Fibroblast of the aortic adventitia (primary cell): ENCODE data around the gene HEATR5B. TPM values are rescaled to one million over a fixed set of nuclear protein-coding genes. Genes with fewer than 3 reads are reported as not detected.

Experiments
- DNase-seq: peaks from one replicate; pipeline ENCODE4 v3.0.0-alpha.2; 2010; ENCODE audit warnings: low read depth
- H3K4me3 ChIP-seq: 2 replicates; pipeline ENCODE4 v1.5.1; 2011; ENCODE audit warnings: low read depth, mild to moderate bottlenecking, control low read depth, low read length, moderate library complexity
- total RNA-seq: library from RNA; depleted of rRNA; stranded (reverse); fragments of >200 nt; gene quantifications from 2 replicates; pipeline ENCODE4 v1.2.3, GENCODE V29; 2012; ENCODE audit warnings: low replicate concordance
- TF ChIP-seq, protein P1 (sequence below): IDR thresholded peaks from 2 replicates; pipeline ENCODE4 v1.5.1; 2011; ENCODE audit warnings: mild to moderate bottlenecking, low read length, control low read depth, inconsistent platforms; ENCODE audit not compliant: insufficient read depth

Gene HEATR5B
- total RNA-seq, 1 donor, result 21.1 TPM

GRCh38 chr2:36964496-36965058 is 119.6 kb downstream of the HEATR5B start:
- peak overlapping the region; percentile 90 for H3K4me3 ChIP-seq
- DNase-seq, result peak; percentile 7
- TF ChIP-seq, protein P1, sequence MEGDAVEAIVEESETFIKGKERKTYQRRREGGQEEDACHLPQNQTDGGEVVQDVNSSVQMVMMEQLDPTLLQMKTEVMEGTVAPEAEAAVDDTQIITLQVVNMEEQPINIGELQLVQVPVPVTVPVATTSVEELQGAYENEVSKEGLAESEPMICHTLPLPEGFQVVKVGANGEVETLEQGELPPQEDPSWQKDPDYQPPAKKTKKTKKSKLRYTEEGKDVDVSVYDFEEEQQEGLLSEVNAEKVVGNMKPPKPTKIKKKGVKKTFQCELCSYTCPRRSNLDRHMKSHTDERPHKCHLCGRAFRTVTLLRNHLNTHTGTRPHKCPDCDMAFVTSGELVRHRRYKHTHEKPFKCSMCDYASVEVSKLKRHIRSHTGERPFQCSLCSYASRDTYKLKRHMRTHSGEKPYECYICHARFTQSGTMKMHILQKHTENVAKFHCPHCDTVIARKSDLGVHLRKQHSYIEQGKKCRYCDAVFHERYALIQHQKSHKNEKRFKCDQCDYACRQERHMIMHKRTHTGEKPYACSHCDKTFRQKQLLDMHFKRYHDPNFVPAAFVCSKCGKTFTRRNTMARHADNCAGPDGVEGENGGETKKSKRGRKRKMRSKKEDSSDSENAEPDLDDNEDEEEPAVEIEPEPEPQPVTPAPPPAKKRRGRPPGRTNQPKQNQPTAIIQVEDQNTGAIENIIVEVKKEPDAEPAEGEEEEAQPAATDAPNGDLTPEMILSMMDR, result no peak

- no peak overlapping the region for H3K4me3 ChIP-seq
- DNase-seq, result no peak
- TF ChIP-seq, protein P1, result no peak
Observed at GRCh38 chr2:36963734-36964133, 120.4 kb downstream of the HEATR5B start.

DNA sequence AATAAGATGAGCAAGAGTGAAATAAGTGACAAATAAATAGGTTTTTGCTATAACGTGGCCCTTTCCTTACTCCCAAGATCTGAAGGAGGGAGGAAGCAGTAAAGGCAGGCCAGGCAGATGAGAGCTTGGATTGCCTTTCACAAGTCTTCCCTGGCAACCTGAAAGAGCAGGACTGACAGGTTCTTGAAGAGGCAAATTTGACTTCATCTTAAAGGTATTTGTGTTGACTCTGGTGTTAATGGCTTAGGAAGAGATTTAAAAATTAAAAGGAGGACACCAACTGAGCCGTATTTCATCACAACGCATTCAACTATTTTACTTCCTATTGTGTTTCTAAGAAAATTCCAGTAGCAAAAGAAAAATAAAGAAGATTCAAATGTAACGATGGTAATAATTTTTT is 121.1 kb downstream of the HEATR5B start:
- no peak overlapping the region for H3K4me3 ChIP-seq
- no peak for DNase-seq
- TF ChIP-seq, protein P1, result no peak

DNA sequence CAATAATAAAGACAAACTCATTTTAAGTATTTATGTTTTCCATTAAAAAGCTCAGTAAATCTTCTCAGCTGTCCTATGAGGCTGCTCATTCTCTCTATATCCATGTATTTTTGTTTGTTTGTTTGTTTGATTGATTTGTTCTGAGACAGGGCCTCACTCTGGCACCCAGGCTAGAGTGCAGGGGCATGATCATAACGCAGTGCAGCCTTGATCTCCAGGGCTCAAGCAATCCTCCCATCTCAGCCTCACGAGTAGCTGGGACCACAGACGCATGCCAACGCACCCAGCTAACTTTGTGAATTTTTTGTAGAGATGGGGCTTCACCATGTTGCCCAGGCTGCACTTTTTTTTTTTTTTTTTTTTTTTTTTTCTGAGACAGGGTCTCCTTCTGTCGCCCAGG is 123.4 kb downstream of the HEATR5B start:
- DNase-seq, result no peak
- TF ChIP-seq, protein P1, result no peak
- H3K4me3 ChIP-seq, result no peak overlapping the region

DNA sequence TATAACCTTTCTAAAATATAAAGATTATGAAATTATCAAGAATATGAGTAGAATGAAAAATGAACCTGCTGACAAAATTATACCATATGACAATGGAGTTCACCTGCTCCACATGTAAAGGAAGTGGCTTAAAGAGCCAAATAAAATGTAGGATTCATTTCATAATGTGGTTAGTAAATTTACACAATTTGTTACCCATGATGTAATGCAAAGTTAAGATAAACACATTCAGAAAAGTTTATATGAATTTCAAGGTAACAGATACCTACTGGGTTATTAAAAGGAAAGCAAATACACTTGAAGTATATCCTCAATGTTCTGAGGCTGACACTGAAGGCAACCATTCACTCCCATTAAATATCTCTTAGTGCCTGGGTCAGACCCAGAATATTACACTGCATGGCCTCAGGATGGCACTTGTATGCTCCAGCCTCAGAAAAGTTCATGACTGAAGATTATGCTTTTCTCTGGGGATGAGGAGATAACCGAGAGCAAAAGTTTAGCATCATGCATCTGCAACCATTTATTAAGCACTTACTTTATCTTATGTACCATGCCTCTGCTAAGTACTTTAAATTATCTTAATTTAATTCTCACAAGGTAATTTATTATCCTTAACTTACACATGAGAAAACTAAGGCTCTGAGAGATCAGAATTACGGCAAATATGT is 124.0 kb downstream of the HEATR5B start:
- no peak for DNase-seq
- H3K4me3 ChIP-seq, result no peak overlapping the region
- TF ChIP-seq, protein P1, result no peak

GRCh38 chr2:36954977-36955607 is 129.1 kb downstream of the HEATR5B start:
- TF ChIP-seq, protein P1, result no peak
- H3K4me3 ChIP-seq, result no peak overlapping the region
- DNase-seq, result no peak
